ENCODE measurements around the gene LAMTOR2. TPM values are rescaled to one million over a fixed set of nuclear protein-coding genes. Genes with fewer than 3 reads are reported as not detected.

Gene LAMTOR2
- total RNA-seq, 1 experiment from 2014 or later = 60.2 TPM

- TF ChIP-seq EZH2phosphoT487 (IDR thresholded peaks at IDR 0.05; ENCODE audit: borderline replicate concordance) (no peak), SRF (IDR thresholded peaks at IDR 0.05; ENCODE audit: low read depth) (no peak), SP1 (IDR thresholded peaks at IDR 0.05; ENCODE audit: low read depth) (no peak), SIN3A (IDR thresholded peaks at IDR 0.05; ENCODE audit: low read depth) (no peak), POLR2AphosphoS5 (IDR thresholded peaks at IDR 0.05; ENCODE audit: low read depth, low read length) (peak; percentile 80), JUND (IDR thresholded peaks at IDR 0.05) (no peak), ATF3 (IDR thresholded peaks at IDR 0.05) (no peak)
Observed at GRCh38 chr1:156054500-156055280, at the start of gene LAMTOR2 (continued).

- no peaks in the 10 kb centered on the region for H3K9me3 ChIP-seq (ENCODE audit: control insufficient read depth in 1 of 2, insufficient read depth in 1 of 2, low read depth in 1 of 2, low read length in 2 of 2)
- CTCF ChIA-PET = interaction anchor here (1.2 to 1.7 kb wide), 2 partner anchors 15 to 61 kb away, joined by 4 to 6 read pairs; no protein-coding TSS in a partner anchor
- H3K4me3 ChIP-seq (replicated peaks in 1 of 2; ENCODE audit: low read depth in 1 of 2, low read length in 2 of 2) = no peak overlapping the region
- no peak overlapping the region for H2AFZ ChIP-seq (ENCODE audit: low read depth, low read length, poor library complexity, severe bottlenecking)
- RAD21 ChIA-PET (ENCODE audit: low non-redundant PET in 1 of 2, low total read pairs in 2 of 2, uncharacterized antibody in 2 of 2, unreplicated experiment in 2 of 2) = no interaction called here
- no peaks in the 10 kb centered on the region for H3K27me3 ChIP-seq (ENCODE audit: insufficient read depth, low read length)
- no peaks in the 10 kb centered on the region for H3K79me2 ChIP-seq (ENCODE audit: insufficient read depth, low read length)
- DNase-seq (ENCODE audit: low read depth, low spot score) = no peak
- H3K27ac ChIP-seq (ENCODE audit: low read depth, low read length) = no peak overlapping the region
- peaks cover 3 to 7% of the 10 kb centered on the region in 2 experiments; a peak in 3 of 4 replicates for H3K36me3 ChIP-seq (ENCODE audit: control insufficient read depth in 1 of 2, insufficient read depth in 2 of 2, low read length in 2 of 2)
- no peaks in the 10 kb centered on the region for H3K9me2 ChIP-seq (ENCODE audit: insufficient read depth)
- POLR2A ChIA-PET = interaction anchor here (0.5 kb wide), 1 partner anchor 681 kb away, joined by 6 read pairs; no protein-coding TSS in a partner anchor
- H3K4me1 ChIP-seq (ENCODE audit: control insufficient read depth in 1 of 2, insufficient read depth in 2 of 2, low read length in 2 of 2) = peaks cover 7 to 53% of the 10 kb centered on the region in 2 experiments
- no peak overlapping the region for H3K4me2 ChIP-seq (ENCODE audit: low read length)
- no peaks in the 10 kb centered on the region for H4K20me1 ChIP-seq (ENCODE audit: insufficient read depth)
- no peak for ATAC-seq
- H3K9ac ChIP-seq (ENCODE audit: low read length) = no peak overlapping the region
- intact Hi-C loops (cut with micrococcal nuclease) = loop anchor here (10.0 kb wide), 1 partner anchor 60 kb away; the partner anchor contains the start of gene RAB25
- BruUV-seq (replicated peaks) = no TSS peak
- TF ChIP-seq REST (IDR thresholded peaks at IDR 0.05; ENCODE audit: low read depth) (no peak), FOSL1 (IDR thresholded peaks at IDR 0.05; ENCODE audit: low read depth) (no peak), YY1 (IDR thresholded peaks at IDR 0.05; ENCODE audit: extremely low read depth, insufficient replicate concordance, low read depth, low read length) (no peak), ATF3 (IDR thresholded peaks at IDR 0.05) (no peak), MAX (IDR thresholded peaks at IDR 0.05) (no peak), ZBTB33 (IDR thresholded peaks at IDR 0.05; ENCODE audit: extremely low read depth, insufficient replicate concordance, low read length) (no peak), RAD21 (IDR thresholded peaks at IDR 0.05; ENCODE audit: low read depth) (no peak), EGR1 (IDR thresholded peaks at IDR 0.05; ENCODE audit: low read depth) (no peak), EZH2 (IDR thresholded peaks at IDR 0.05) (no peak)
Observed at GRCh38 chr1:156004843-156005584, 49.6 kb upstream of the LAMTOR2 start.

All from HCT116 (cell line).